ENCODE measurements around the gene PSG7. TPM values are rescaled to one million over a fixed set of nuclear protein-coding genes. Genes with fewer than 3 reads are reported as not detected.
"Not testable (repeated sequence)": the region's sequence is repeated elsewhere in the genome, so short reads cannot be mapped to it uniquely, and the experiment has no call there.

Gene PSG7
- not detected for total RNA-seq

DNA sequence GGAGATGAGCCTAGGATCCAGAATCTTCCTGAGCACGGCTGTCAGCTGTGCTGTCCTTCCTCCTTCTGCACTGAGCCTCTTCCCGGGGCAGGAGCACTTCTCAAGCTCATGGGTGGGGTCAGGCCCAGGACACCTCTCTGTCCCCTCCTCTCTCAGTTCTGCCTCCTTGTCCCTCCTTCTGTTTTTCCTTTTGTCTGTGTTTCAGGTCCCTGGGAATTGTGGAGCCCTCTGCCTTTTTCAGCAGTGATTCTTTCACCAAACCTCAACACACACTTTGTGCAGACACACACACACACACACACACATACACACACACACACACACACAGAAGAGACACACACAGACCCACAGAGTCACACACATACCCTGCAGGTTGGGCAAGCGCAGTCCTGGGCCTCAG, at the start of gene PSG7:
TSS of gene PSG7 (minus strand) at position 101 of the 400 bp plus-strand sequence. CDS start 131 bp downstream, outside the sequence.
- DNase-seq (ENCODE audit: low spot score); H3K4me1 ChIP-seq (ENCODE audit: control insufficient read depth in 1 of 2, low read depth in 2 of 2); H3K36me3 ChIP-seq; H3K27me3 ChIP-seq (replicated peaks; ENCODE audit: insufficient read depth); ATAC-seq (ENCODE audit: insufficient number of reproducible peaks, low FRiP score, low read depth); H3K9me3 ChIP-seq; H3K4me3 ChIP-seq; H3K27ac ChIP-seq: not testable (repeated sequence)

DNA sequence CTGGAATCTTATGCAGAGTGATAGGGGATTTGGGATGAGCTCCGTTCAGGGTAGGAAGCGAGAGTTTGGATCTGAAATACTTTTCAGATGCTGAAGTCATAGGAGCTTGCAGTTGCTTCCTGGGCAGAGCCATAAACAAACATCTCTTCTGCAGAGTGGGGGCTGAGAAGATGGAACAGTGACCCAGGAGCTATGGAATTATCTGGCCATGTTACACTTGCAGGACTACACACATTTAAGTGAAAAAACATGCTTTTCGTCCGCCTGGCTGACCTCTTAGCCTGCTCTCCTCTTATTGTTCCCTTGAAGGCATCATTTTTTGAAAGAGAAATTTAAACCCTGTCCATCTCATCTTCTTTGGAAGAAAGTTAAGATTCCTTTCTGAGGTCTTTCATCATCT, 48.6 kb upstream of the PSG7 start:
- ATAC-seq (ENCODE audit: insufficient number of reproducible peaks, low FRiP score, low read depth) (no peak), DNase-seq (ENCODE audit: low spot score) (no peak)
- H3K36me3 ChIP-seq = no peaks in the 10 kb centered on the region
- H3K4me1 ChIP-seq (ENCODE audit: control insufficient read depth in 1 of 2, low read depth in 2 of 2) = no peaks in the 10 kb centered on the region
- no peaks in the 10 kb centered on the region for H3K27me3 ChIP-seq (replicated peaks; ENCODE audit: insufficient read depth)
- H3K27ac ChIP-seq = no peak overlapping the region
- no peak overlapping the region for H3K4me3 ChIP-seq
- H3K9me3 ChIP-seq = no peaks in the 10 kb centered on the region
- no peak for TF ChIP-seq CTCF (IDR thresholded peaks at IDR 0.05)

DNA sequence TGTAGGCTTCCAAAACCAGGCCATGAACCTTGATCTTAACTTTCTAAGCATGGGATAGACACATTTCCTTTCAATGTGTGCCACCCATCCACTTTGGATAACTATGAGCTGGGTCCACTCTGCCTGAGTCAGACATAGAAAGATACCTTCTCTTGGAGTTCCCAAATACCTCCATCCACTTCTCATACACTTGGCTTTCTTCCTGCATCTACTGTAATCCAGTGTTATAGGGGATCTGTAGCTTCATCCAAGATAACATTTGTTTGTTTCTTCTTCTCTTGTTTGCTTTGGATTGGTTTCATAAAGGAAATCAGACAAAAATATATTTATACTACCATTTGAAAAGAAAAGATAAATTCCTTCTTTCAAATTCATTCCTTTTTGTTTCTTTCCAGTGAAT, 45.1 kb upstream of the PSG7 start:
- H3K9me3 ChIP-seq; H3K36me3 ChIP-seq; H3K27me3 ChIP-seq (replicated peaks; ENCODE audit: insufficient read depth); H3K27ac ChIP-seq; H3K4me3 ChIP-seq; H3K4me1 ChIP-seq (ENCODE audit: control insufficient read depth in 1 of 2, low read depth in 2 of 2); ATAC-seq (ENCODE audit: insufficient number of reproducible peaks, low FRiP score, low read depth); DNase-seq (ENCODE audit: low spot score): not testable (repeated sequence)

GRCh38 chr19:42971451-42971850, 34.4 kb upstream of the PSG7 start:
- not testable (repeated sequence) for H3K36me3 ChIP-seq; H3K27ac ChIP-seq; H3K4me1 ChIP-seq (ENCODE audit: control insufficient read depth in 1 of 2, low read depth in 2 of 2); DNase-seq (ENCODE audit: low spot score); H3K27me3 ChIP-seq (replicated peaks; ENCODE audit: insufficient read depth); H3K9me3 ChIP-seq; ATAC-seq (ENCODE audit: insufficient number of reproducible peaks, low FRiP score, low read depth); H3K4me3 ChIP-seq

GRCh38 chr19:42965176-42965575, 28.2 kb upstream of the PSG7 start:
- no peak overlapping the region for H3K4me3 ChIP-seq
- H3K9me3 ChIP-seq = no peaks in the 10 kb centered on the region
- TF ChIP-seq CTCF (IDR thresholded peaks at IDR 0.05) = no peak
- no peak overlapping the region for H3K27ac ChIP-seq
- no peak for DNase-seq (ENCODE audit: low spot score)
- no peaks in the 10 kb centered on the region for H3K27me3 ChIP-seq (replicated peaks; ENCODE audit: insufficient read depth)
- no peaks in the 10 kb centered on the region for H3K36me3 ChIP-seq
- ATAC-seq (ENCODE audit: insufficient number of reproducible peaks, low FRiP score, low read depth) = no peak
- H3K4me1 ChIP-seq (ENCODE audit: control insufficient read depth in 1 of 2, low read depth in 2 of 2) = no peaks in the 10 kb centered on the region

- no peak for TF ChIP-seq CTCF (IDR thresholded peaks at IDR 0.05)
- no peak overlapping the region for H3K4me3 ChIP-seq
- no peak overlapping the region for H3K27ac ChIP-seq
- ATAC-seq (ENCODE audit: insufficient number of reproducible peaks, low FRiP score, low read depth) = no peak
- DNase-seq (ENCODE audit: low spot score) = no peak
- no peaks in the 10 kb centered on the region for H3K9me3 ChIP-seq
- no peaks in the 10 kb centered on the region for H3K4me1 ChIP-seq (ENCODE audit: control insufficient read depth in 1 of 2, low read depth in 2 of 2)
- H3K36me3 ChIP-seq = no peaks in the 10 kb centered on the region
- H3K27me3 ChIP-seq (replicated peaks; ENCODE audit: insufficient read depth) = no peaks in the 10 kb centered on the region
Measured at GRCh38 chr19:42961119-42961518, 24.1 kb upstream of the PSG7 start.

DNA sequence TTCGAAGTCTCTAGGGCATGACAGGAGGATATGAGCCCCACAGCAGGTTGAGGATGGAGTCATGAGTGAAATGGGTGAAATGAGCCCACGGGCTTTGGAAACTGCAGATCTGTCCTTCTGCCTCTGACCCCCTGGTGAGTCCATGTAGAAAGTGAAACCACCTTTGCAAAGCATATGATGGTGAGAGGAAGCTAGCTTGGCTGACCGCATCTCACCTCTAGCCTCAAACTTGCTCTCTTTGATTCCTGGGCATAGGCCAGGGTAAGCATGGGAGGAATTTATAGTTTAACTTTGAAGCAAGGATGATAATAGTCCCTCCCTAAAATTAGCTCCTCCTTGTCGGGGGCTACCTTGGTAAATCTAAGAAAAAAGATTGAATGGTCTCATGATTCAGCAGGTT, 15.1 kb upstream of the PSG7 start:
- not testable (repeated sequence) for H3K4me1 ChIP-seq (ENCODE audit: control insufficient read depth in 1 of 2, low read depth in 2 of 2); H3K4me3 ChIP-seq; H3K9me3 ChIP-seq; ATAC-seq (ENCODE audit: insufficient number of reproducible peaks, low FRiP score, low read depth); H3K27me3 ChIP-seq (replicated peaks; ENCODE audit: insufficient read depth); H3K27ac ChIP-seq; DNase-seq (ENCODE audit: low spot score); H3K36me3 ChIP-seq

GRCh38 chr19:42951476-42951875, 14.5 kb upstream of the PSG7 start:
- ATAC-seq (ENCODE audit: insufficient number of reproducible peaks, low FRiP score, low read depth); DNase-seq (ENCODE audit: low spot score); H3K27ac ChIP-seq; H3K9me3 ChIP-seq; H3K36me3 ChIP-seq; H3K27me3 ChIP-seq (replicated peaks; ENCODE audit: insufficient read depth); H3K4me3 ChIP-seq; H3K4me1 ChIP-seq (ENCODE audit: control insufficient read depth in 1 of 2, low read depth in 2 of 2): not testable (repeated sequence)
